Adrenal gland (tissue), 12 donors: ENCODE data around the gene LRCH1. TPM values are rescaled to one million over a fixed set of nuclear protein-coding genes. Genes with fewer than 3 reads are reported as not detected.

Source experiments
- DNase-seq, 7 donors: peaks; one replicate each; pipeline ENCODE4 v3.0.0-alpha.2; 2019 to 2020
- H3K27ac ChIP-seq, 5 donors: fragments of 200-600 bp; sonication (generic) in 4 of 5; 1 replicate in 3 of 5; 2 replicates in 2 of 5; pipeline versions ENCODE4 v1.5.1 to v1.8.0; 2016 to 2020; ENCODE audit warnings: mild to moderate bottlenecking in 1 of 5
- H3K27me3 ChIP-seq: fragments of 200-600 bp; 2 replicates; pipeline ENCODE4 v1.8.0; 2021
- H3K36me3 ChIP-seq, 2 donors: fragments of 200-600 bp; replicated peaks in 1 of 2; 1 replicate in 1 of 2; 2 replicates in 1 of 2; pipeline versions ENCODE4 v1.5.1 to v1.8.0; 2018 to 2022
- H3K4me1 ChIP-seq, 2 donors: fragments of 200-600 bp; replicated peaks in 1 of 2; 1 replicate in 1 of 2; 2 replicates in 1 of 2; pipeline versions ENCODE4 v1.5.1 to v1.8.0; 2018 to 2021
- H3K4me3 ChIP-seq, 4 donors: fragments of 200-600 bp; sonication (generic) in 3 of 4; one replicate each; pipeline ENCODE4 v1.5.1; 2016 to 2018
- H3K9me3 ChIP-seq, 3 donors: fragments of 200-600 bp; sonication (generic) in 1 of 3; replicated peaks in 1 of 3; 1 replicate in 2 of 3; 2 replicates in 1 of 3; pipeline versions ENCODE4 v1.5.1 to v1.8.0; 2016 to 2021
- POLR2A ChIP-seq, 2 donors: fragments of 450-650 bp; IDR thresholded peaks; one replicate each; pipeline ENCODE4 v1.6.1; 2017; ENCODE audit warnings: antibody characterized with exemption in 2 of 2, mild to moderate bottlenecking in 2 of 2, moderate library complexity in 1 of 2
- WGBS, 4 donors: extraction: QIAGEN DNeasy Blood & Tissue Kit in 2 of 4; methylation state at CpG; one replicate each; pipeline versions ENCODE4 v1.1.5 to v1.1.7; 2013 to 2017; 5-methylcytosine and 5-hydroxymethylcytosine counted together
- intact Hi-C, 2 donors: fragments of 100-400 bp; cut with DNase I; formaldehyde crosslinking; loops; one replicate each; pipeline versions ENCODE4 v1.14.1 to v1.15.0; 2022 to 2023
- polyA plus RNA-seq, 3 donors: library from polyadenylated mRNA; stranded (reverse); fragments of 200-250 nt in 2 of 3; fragments of 350-450 nt in 1 of 3; fragmentation: Illumina TruSeq in 1 of 3; extraction: RNeasy Lipid Tissue Mini Kit (QIAGEN cat#74804) in 1 of 3; gene quantifications; one replicate each; pipeline ENCODE4 v1.2.3, GENCODE V29; 2013 to 2014
- total RNA-seq, 9 donors: library from RNA; depleted of rRNA in 4 of 9; stranded (reverse); fragments of >200 nt in 4 of 9; fragments of 120-200 nt in 1 of 9; fragmentation: NEBNext Ultra II Directional in 1 of 9; extraction: Animal tissue kit (Norgen Biotek cat#: 25700) in 1 of 9; gene quantifications; one replicate each; pipeline versions ENCODE4 v1.1.0 to v1.2.4, GENCODE V29; 2013 to 2023
- TF ChIP-seq, protein P1 (sequence below), 6 experiments: fragments of 450-650 bp in 4 of 6; fragments of 200-600 bp in 2 of 6; sonication (generic) in 1 of 6; IDR thresholded peaks; 1 replicate in 5 of 6; 2 replicates in 1 of 6; pipeline versions ENCODE4 v1.5.1 to v1.8.0; 2016 to 2021; ENCODE audit warnings: antibody characterized with exemption in 6 of 6, mild to moderate bottlenecking in 2 of 6, moderate library complexity in 1 of 6
- donor health status: healthy with polysubstance abuse.
- donor health status: Bipolar disorder and iron deficiency.
- donor health status: DM: yes; HTN: yes; CAD: no.
- donor health status: DM: no; HTN: no; CAD: no.
- donor health status: DM: no; HTN: no; CAD: no.
- donor health status: DM: yes; HTN: yes; CAD: no.

Gene LRCH1
- total and polyA plus RNA-seq, 12 donors = 2.8 to 13.6 (median 8.4) TPM

DNA sequence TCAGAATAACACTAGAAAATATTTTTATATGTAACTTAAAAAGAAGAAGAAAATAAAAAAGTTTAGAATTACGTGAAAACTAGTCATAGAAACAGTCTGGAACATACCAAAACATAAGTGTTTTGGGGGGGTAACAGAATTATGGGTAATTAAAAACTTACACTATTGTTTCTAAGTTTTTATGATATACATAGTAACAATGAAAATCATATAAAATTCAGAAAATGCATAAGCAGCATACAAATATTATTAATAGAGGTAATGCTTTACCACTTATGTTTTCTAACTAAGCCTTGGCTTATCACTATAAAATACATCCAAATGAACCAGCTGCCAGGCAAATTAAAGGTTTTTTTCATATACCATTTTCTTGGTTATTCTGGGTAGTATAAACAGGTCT lies 229.1 kb downstream of the LRCH1 start:
- H3K4me3 ChIP-seq = no peak overlapping the region
- H3K27ac ChIP-seq = no peak overlapping the region
- DNase-seq = no peak
- no peak for TF ChIP-seq POLR2A (IDR thresholded peaks at IDR 0.05)
- TF ChIP-seq, protein P1, sequence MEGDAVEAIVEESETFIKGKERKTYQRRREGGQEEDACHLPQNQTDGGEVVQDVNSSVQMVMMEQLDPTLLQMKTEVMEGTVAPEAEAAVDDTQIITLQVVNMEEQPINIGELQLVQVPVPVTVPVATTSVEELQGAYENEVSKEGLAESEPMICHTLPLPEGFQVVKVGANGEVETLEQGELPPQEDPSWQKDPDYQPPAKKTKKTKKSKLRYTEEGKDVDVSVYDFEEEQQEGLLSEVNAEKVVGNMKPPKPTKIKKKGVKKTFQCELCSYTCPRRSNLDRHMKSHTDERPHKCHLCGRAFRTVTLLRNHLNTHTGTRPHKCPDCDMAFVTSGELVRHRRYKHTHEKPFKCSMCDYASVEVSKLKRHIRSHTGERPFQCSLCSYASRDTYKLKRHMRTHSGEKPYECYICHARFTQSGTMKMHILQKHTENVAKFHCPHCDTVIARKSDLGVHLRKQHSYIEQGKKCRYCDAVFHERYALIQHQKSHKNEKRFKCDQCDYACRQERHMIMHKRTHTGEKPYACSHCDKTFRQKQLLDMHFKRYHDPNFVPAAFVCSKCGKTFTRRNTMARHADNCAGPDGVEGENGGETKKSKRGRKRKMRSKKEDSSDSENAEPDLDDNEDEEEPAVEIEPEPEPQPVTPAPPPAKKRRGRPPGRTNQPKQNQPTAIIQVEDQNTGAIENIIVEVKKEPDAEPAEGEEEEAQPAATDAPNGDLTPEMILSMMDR (IDR thresholded peaks at IDR 0.05) = no peak
- no peaks in the 10 kb centered on the region for H3K9me3 ChIP-seq
- no peaks in the 10 kb centered on the region for H3K27me3 ChIP-seq
- intact Hi-C loops = no loop called here
- WGBS, 4 donors = 93 to 96% (median 96%) methylated on average over 1 of the region's 1 CpG
- H3K36me3 ChIP-seq = peaks cover 0 to 74% of the 10 kb centered on the region in 2 donors
- no peaks in the 10 kb centered on the region for H3K4me1 ChIP-seq

DNA sequence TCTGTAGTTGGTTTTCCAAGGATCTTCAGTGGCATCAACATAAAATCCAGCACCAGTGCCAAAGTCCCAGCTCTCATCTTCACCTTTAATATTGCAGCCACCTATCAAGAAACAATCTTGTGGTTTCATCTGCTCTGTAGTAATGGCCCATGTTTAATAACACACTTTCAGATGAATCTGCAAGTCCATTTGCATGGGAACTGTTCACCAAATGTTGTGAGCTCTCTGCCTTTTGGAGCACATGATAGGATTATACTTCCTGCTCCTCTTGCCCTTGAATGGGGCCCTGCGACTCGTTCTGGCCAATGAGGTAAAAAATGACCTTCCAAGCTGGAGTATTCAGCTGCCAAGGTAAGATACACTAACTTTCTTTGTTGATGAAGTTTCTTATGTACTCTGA lies 229.7 kb downstream of the LRCH1 start:
- H3K4me3 ChIP-seq = no peak overlapping the region
- peaks cover 0 to 68% of the 10 kb centered on the region in 2 donors for H3K36me3 ChIP-seq
- no peak overlapping the region for H3K27ac ChIP-seq
- H3K27me3 ChIP-seq = no peaks in the 10 kb centered on the region
- TF ChIP-seq POLR2A (IDR thresholded peaks at IDR 0.05) = no peak
- TF ChIP-seq, protein P1 (IDR thresholded peaks at IDR 0.05) = no peak
- DNase-seq = no peak
- intact Hi-C loops = no loop called here
- H3K9me3 ChIP-seq = no peaks in the 10 kb centered on the region
- no peaks in the 10 kb centered on the region for H3K4me1 ChIP-seq
- 37 to 47% (median 43%) methylated on average over 2 of the region's 2 CpGs for WGBS, 4 donors

DNA sequence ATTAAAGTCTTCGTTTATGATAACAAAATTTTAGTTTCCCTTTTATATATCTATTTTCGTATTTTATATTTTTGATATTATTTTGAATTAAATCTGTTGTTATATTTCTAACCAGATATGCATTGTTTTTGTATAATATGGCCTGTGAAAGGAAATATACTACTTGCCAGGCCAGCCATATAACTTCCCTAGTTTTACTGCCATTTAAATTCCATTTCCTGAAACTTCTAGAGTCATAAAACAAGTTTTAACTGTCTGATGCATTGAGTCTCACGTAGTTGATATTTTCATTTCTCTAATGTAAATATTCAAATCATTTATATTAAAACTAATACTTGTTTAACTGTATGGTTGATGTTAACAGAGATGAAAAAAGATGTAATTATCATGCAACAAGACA lies 230.5 kb downstream of the LRCH1 start:
- no peaks in the 10 kb centered on the region for H3K9me3 ChIP-seq
- no peak overlapping the region for H3K4me3 ChIP-seq
- peaks cover 0 to 62% of the 10 kb centered on the region in 2 donors for H3K36me3 ChIP-seq
- no peak for DNase-seq
- intact Hi-C loops = no loop called here
- 89 to 92% (median 90%) methylated on average over 3 of the region's 3 CpGs for WGBS, 4 donors
- no peak for TF ChIP-seq POLR2A (IDR thresholded peaks at IDR 0.05)
- TF ChIP-seq, protein P1 (IDR thresholded peaks at IDR 0.05) = no peak
- H3K4me1 ChIP-seq = no peaks in the 10 kb centered on the region
- no peak overlapping the region for H3K27ac ChIP-seq
- no peaks in the 10 kb centered on the region for H3K27me3 ChIP-seq

DNA sequence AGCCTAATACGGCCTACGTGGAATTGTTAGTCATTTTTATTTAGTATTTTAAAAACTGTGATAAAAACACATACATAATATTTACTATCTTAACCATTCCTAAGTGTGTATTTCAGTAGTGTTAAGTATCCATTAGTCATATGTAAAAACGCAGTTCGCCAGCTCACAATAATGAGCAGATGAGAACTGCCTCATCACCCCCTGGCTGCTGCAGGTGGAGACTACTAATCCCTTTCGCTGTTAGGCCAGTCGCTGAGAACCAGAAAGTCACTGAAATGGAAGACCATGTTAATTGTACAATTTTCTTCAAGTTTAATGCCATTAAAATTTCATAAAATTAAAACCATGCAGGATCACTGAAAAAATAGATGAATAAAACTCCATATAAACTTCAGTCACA lies 242.4 kb downstream of the LRCH1 start:
- H3K27me3 ChIP-seq = no peaks in the 10 kb centered on the region
- no peak for TF ChIP-seq POLR2A (IDR thresholded peaks at IDR 0.05)
- TF ChIP-seq, protein P1 (IDR thresholded peaks at IDR 0.05) = no peak
- H3K9me3 ChIP-seq = no peaks in the 10 kb centered on the region
- H3K4me1 ChIP-seq = peaks cover 4 to 33% of the 10 kb centered on the region in 2 donors
- peaks cover 0 to 10% of the 10 kb centered on the region in 2 donors for H3K36me3 ChIP-seq
- DNase-seq = no peak
- H3K27ac ChIP-seq = no peak overlapping the region
- intact Hi-C loops = no loop called here
- no peak overlapping the region for H3K4me3 ChIP-seq
- WGBS, 4 donors = 93 to 96% (median 93%) methylated on average over 6 of the region's 6 CpGs
